GM21528 (cell line): ENCODE results near the gene GRAMD1B.

ENCODE experiments used
- ATAC-seq: cut with Tn5 transposase; IDR thresholded peaks from one replicate; pipeline ENCODE4 v1.9.1; 2021; ENCODE audit warnings: mild to moderate bottlenecking, moderate library complexity; ENCODE audit not compliant: unreplicated experiment, low FRiP score

GRAMD1B gene

GRCh38 chr11:123659965-123660364 lies 229.9 kb downstream of the GRAMD1B start:
- peak; percentile 87 for ATAC-seq

GRCh38 chr11:123665306-123665705 lies 235.2 kb downstream of the GRAMD1B start:
- no peak for ATAC-seq

GRCh38 chr11:123670081-123670480 lies 240.0 kb downstream of the GRAMD1B start:
- ATAC-seq: no peak

GRCh38 chr11:123671534-123671933 lies 241.5 kb downstream of the GRAMD1B start:
- ATAC-seq: no peak

- ATAC-seq: no peak
Measured at GRCh38 chr11:123672568-123672967, 242.5 kb downstream of the GRAMD1B start.

GRCh38 chr11:123674297-123674696 lies 244.2 kb downstream of the GRAMD1B start:
- no peak for ATAC-seq
